ENCODE measurements around the gene ARID1B. TPM values are rescaled to one million over a fixed set of nuclear protein-coding genes. Genes with fewer than 3 reads are reported as not detected.

ARID1B gene
- total RNA-seq, 1 donor from 2014 or later = 97.2 TPM

DNA sequence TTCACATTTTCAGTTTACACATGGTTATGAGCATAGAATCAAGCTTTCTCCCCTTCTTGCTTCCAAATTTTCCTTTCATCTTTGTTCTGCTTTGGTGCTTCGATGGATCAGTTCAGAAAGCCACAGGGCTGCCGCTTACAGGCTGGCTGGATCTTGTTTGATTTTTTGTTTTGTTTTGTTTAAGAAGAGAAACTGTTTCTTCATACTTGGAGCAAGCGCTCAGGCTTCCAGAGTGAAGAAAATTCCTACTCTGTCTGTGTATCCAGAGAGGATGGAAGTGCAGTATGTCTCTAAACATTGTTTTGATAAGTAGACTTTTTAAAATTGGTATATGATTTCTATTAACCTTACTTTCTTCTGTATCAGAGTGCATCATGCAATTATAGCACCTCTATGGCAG is 66.9 kb downstream of the ARID1B start:
- Mint-ChIP-seq H3K9me3 (peaks cover 7% of the 10 kb centered on the region), H3K4me3 (no peak overlapping the region), H3K36me3 (peaks cover 17% of the 10 kb centered on the region), H3K4me1 (ENCODE audit: unreplicated experiment) (peaks cover 79% of the 10 kb centered on the region), H3K27me3 (no peaks in the 10 kb centered on the region), H3K27ac (no peak overlapping the region)
- TF ChIP-seq, protein P1, sequence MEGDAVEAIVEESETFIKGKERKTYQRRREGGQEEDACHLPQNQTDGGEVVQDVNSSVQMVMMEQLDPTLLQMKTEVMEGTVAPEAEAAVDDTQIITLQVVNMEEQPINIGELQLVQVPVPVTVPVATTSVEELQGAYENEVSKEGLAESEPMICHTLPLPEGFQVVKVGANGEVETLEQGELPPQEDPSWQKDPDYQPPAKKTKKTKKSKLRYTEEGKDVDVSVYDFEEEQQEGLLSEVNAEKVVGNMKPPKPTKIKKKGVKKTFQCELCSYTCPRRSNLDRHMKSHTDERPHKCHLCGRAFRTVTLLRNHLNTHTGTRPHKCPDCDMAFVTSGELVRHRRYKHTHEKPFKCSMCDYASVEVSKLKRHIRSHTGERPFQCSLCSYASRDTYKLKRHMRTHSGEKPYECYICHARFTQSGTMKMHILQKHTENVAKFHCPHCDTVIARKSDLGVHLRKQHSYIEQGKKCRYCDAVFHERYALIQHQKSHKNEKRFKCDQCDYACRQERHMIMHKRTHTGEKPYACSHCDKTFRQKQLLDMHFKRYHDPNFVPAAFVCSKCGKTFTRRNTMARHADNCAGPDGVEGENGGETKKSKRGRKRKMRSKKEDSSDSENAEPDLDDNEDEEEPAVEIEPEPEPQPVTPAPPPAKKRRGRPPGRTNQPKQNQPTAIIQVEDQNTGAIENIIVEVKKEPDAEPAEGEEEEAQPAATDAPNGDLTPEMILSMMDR (conservative IDR thresholded peaks at IDR 0.05) = no peak
- DNase-seq (ENCODE audit: extremely low spot score, unreplicated experiment) = no peak

DNA sequence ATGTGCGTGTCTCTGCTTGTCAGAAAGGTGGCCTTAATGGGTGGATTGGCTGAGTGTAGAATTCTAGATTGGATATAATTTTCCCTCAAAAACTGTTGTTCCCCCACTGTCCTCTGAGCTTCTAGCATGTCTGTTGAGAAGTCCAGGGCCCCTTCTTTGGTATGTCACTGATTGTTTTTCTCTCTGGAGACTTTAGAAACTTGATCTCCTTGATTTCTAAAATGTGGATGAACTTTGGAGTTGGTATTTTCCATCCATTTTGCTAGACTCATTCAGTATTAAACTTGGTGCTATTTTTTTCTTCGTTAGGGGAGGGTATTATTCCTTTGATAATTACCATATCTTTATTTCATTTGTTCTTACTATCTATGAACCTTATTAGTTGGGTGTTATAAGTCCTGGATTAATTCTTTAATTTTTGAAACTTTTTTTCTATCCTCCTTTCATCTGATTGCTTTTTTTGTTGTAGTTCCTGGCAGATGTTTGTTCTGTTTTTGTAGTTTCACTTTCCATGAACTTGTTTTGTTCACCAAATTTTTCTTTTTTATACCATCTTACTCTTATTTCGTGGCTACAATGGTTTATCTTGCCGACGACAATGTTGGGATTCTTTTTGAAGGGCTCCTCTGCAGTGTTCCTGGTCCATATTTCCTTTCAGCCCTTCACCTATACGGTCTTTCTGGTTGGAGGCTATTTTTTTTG is 68.4 kb downstream of the ARID1B start:
- TF ChIP-seq, protein P1 (conservative IDR thresholded peaks at IDR 0.05) = no peak
- no peaks in the 10 kb centered on the region for H3K27me3 Mint-ChIP-seq
- H3K9me3 Mint-ChIP-seq = peaks cover 7% of the 10 kb centered on the region
- H3K4me3 Mint-ChIP-seq = no peak overlapping the region
- no peak for DNase-seq (ENCODE audit: extremely low spot score, unreplicated experiment)
- H3K4me1 Mint-ChIP-seq (ENCODE audit: unreplicated experiment) = peaks cover 76% of the 10 kb centered on the region
- peaks cover 17% of the 10 kb centered on the region for H3K36me3 Mint-ChIP-seq
- H3K27ac Mint-ChIP-seq = no peak overlapping the region

DNA sequence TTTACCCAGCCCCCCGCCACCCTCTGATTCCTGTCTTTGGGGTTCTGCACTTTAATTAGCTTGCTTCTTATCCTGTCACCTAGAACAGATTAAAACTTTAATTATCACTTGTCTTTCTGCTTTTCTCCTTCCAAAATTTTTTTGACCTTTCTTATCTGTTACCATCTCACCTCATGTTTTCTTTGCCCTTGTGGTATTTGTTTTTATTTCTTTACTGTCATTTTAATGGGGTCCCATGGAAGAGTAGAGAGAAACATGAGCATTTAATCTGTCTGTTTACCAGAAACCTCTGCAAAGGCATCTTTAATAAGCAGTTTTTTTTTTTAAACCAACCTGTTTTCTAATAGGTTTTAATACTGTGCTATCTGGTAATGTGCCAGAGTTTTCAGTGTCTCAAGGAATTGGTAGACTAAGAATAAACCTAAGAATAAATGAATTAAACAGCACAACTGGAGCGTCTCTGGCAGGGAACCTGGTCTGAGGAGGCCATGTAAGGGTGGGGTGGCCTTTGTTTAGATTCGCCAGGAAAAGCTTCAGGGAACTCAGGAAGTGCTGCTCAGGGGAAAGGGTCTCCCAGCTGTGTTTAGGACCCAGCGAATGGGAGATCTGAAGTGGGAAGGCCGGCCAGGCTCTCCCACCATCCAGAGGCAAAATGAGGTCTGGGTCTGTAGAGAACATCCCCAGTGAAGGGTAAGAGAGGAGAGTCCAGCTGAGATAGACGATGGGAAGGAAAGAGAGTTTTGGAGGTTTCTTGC is 69.8 kb downstream of the ARID1B start:
- H3K4me3 Mint-ChIP-seq = no peak overlapping the region
- H3K9me3 Mint-ChIP-seq = peaks cover 6% of the 10 kb centered on the region
- TF ChIP-seq, protein P1 (conservative IDR thresholded peaks at IDR 0.05) = no peak
- no peaks in the 10 kb centered on the region for H3K27me3 Mint-ChIP-seq
- H3K27ac Mint-ChIP-seq = no peak overlapping the region
- H3K36me3 Mint-ChIP-seq = peaks cover 17% of the 10 kb centered on the region
- peaks cover 76% of the 10 kb centered on the region for H3K4me1 Mint-ChIP-seq (ENCODE audit: unreplicated experiment)
- no peak for DNase-seq (ENCODE audit: extremely low spot score, unreplicated experiment)

DNA sequence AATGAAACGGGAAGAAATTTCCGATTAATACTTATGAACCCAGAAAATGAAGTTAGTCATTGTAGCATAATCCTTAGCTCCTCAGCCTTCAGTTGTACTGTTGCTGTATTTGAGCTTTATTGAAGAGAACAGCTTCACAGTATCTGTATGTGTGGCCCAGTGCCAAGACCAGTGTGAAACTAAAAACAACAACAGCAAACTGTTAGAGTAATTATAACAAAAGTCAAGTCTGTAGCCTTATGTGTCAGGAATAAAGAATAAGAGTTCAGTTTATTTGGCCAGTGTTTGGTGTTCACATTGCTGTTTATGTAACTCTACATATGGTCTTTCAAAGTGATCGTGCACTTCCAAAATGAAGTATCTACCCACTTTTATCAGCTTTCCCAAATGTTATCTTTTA is 70.9 kb downstream of the ARID1B start:
- Mint-ChIP-seq H3K9me3 (peaks cover 3% of the 10 kb centered on the region), H3K4me1 (ENCODE audit: unreplicated experiment) (peaks cover 77% of the 10 kb centered on the region), H3K27ac (peak overlapping the region; percentile 10), H3K27me3 (no peaks in the 10 kb centered on the region), H3K36me3 (peaks cover 11% of the 10 kb centered on the region), H3K4me3 (no peak overlapping the region)
- no peak for DNase-seq (ENCODE audit: extremely low spot score, unreplicated experiment)
- TF ChIP-seq, protein P1 (conservative IDR thresholded peaks at IDR 0.05) = no peak

DNA sequence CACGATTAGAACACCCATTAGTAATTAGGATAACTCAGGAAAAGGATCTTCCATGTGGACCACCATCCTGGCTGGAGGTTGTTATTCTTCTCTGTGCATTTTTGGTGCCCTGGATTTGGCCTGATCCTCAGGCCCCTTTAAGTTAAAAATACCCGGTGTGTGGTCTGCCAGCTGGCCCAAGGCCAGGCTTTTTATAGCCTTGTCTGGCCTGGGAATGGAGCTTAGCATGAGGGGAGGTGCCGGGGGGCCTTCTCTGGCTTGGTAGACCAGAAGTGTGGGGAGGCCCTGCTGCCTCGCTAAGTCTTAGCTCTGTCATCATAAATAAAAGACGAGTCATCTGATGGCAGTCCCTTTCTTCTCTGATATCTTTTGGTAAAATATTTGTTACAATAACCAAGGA is 71.4 kb downstream of the ARID1B start:
- TF ChIP-seq, protein P1 (conservative IDR thresholded peaks at IDR 0.05) = no peak
- DNase-seq (ENCODE audit: extremely low spot score, unreplicated experiment) = no peak
- peaks cover 3% of the 10 kb centered on the region for H3K9me3 Mint-ChIP-seq
- H3K36me3 Mint-ChIP-seq = peaks cover 11% of the 10 kb centered on the region
- H3K27me3 Mint-ChIP-seq = no peaks in the 10 kb centered on the region
- no peak overlapping the region for H3K4me3 Mint-ChIP-seq
- H3K4me1 Mint-ChIP-seq (ENCODE audit: unreplicated experiment) = peaks cover 73% of the 10 kb centered on the region
- H3K27ac Mint-ChIP-seq = peak overlapping the region; percentile 10
